ENCODE data around the gene MITF.

MITF gene

DNA sequence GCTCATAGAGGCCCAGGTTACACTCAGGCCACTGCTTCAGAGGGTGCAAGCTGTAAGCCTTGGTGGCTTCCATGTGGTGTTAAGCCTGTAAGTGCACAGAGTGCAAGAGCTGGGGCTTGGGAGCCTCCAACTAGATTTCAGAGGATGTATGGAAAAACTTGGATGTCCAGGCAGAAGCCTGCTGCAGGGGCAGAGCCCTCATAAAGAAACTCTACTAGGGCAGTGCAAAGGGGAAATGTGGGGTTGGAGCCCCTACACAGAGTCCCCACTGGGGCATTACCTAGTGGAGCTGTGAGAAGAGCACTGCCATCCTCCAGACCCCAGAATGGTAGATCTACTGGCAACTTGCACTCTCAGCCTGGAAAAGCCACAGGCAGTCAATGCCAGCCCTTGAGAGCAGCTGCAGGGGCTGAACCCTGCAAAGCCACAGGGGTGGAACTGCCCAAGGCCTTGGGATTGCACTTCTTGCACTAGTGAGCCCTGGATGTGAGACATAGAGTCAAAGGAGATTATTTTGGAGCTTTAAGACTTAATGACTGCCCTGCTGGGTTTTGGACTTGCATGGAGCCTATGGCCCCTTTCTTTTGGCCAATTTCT is 14.0 kb downstream of the MITF start:
- DNase-seq (ENCODE audit: insufficient read length, low spot score): no peak
- FAIRE-seq: no peak

DNA sequence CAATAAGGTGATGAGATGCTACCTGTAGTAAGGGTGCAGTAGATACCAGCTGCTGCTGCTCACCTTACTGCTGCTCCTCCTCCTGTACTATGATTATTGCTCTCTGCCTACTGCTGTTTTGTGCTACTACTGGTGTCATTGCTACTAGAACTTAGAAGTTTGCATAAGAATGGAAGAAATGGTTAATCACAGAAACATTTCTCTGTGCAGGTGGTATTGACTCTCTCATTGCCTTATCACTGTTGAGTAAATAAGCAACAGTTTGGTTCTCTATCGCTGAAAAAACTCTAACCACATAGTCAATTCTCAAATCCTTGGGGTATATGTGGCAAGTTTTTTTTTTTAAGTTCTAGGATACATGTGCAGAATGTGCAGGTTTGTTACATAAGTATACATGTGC is 16.5 kb downstream of the MITF start:
- DNase-seq (ENCODE audit: insufficient read length, low spot score) (no peak), FAIRE-seq (no peak)

DNA sequence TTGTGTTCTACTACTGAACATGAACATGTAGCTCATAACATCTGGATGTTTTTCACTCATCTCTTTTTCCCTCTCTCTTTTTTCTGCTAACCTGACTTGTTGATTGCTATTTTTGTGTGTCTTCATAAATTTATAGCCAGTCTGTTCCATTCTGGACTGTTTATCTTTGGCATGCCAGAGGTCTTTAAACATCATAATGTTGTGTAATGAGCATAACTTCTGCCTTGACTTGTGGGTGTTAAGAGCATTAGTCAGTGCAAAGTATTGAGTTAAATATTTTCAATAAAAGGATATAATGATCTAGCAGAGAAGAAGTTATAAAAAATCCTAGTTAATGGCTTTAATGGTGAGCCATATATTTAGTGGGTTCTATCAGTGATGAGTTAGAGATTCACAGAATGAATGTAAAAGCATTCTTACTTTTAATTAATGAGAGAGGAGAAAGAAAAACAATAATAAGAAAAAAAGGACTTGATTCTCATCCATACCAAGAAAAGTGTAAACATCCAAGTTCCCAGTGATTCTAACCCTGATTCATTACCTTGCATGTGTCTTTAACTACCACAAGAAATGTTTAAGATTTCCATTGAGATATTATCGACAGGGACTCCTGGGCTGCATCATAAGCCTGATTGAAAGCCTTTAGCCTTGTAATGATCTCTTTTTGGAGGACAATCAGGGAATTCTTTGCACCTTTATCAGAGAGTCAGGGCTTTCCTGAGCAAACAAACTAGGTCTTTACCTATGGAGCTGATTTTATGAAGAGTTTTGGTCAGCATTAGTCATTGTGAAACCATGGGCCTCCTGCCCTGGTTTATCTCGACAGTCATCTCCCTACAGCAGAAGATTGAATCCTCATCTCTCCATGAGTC is 22.9 kb downstream of the MITF start:
- no peak for FAIRE-seq
- no peak for DNase-seq (ENCODE audit: insufficient read length, low spot score)

GRCh38 chr3:69762768-69763229 is 23.5 kb downstream of the MITF start:
- DNase-seq (ENCODE audit: insufficient read length, low spot score) (no peak), FAIRE-seq (no peak)

GRCh38 chr3:69763458-69763857 is 24.2 kb downstream of the MITF start:
- DNase-seq (ENCODE audit: insufficient read length, low spot score): no peak
- no peak for FAIRE-seq

DNA sequence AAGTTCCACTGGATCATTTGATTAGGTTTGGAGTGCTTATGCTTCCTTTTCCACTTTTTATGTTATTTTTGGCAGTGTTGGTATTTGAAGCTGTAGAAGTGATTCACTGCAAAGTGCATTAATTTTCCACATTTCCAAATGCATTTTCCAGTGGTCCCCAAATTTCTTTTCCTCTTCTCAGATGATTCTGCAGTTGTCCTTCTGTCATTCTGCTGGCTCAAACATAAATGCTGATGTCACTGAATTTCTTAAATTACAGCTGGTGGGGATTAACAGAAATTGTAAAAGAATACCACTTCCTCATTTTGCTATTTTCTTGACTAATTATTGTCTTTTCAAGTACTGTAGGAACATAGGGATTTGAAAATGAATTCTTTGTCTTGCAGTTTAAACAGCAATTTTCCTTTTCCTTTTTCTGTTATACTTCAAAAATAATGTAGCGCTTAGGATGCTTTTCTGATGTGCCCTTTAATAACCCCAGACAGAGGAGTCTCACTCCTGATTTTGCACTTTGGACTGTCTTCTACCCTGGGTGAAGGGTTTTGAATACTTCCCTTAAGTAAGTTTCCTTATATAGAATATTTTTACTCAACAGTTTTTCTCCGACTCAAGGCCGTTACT is 25.0 kb downstream of the MITF start:
- FAIRE-seq (no peak), DNase-seq (ENCODE audit: insufficient read length, low spot score) (no peak)

DNA sequence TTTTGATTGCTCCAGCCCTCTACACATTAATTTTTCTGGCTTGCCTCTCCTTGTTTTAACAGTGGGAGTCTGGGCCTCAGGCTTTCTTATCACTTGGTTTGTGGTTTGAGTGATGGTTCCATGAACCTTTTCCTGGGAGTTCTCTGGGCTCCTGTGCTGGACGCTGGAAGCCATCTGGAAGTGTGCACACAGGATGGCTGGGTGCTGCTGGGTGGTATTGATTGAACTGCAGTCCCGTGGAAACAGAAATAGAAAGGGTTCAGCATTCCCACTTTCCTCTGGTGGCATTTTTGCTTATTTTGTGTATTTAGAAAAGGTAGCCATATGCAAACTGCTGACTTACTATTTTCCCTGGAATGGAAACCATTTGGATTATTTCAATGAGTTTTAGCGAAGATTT is 25.6 kb downstream of the MITF start:
- no peak for FAIRE-seq
- DNase-seq (ENCODE audit: insufficient read length, low spot score): no peak

DNA sequence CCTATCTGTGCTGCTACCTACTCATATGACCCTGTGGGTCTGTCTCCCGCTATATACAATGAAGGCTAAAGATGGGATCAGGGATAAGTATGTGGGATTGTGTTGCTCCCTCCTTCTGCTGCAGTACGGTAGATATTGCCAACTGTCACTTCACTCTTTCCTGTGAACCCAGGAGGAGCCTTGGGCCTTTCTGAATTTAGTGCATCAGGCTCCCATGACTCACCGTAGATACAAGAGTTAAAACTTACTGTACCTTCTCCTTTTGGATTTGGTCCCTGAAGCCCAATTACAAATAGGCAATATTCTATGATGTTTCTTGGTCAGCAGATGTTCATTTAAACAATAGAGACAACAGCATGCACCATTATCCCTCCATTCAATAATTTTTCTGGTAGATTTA is 27.4 kb downstream of the MITF start:
- DNase-seq (ENCODE audit: insufficient read length, low spot score): no peak
- no peak for FAIRE-seq

DNA sequence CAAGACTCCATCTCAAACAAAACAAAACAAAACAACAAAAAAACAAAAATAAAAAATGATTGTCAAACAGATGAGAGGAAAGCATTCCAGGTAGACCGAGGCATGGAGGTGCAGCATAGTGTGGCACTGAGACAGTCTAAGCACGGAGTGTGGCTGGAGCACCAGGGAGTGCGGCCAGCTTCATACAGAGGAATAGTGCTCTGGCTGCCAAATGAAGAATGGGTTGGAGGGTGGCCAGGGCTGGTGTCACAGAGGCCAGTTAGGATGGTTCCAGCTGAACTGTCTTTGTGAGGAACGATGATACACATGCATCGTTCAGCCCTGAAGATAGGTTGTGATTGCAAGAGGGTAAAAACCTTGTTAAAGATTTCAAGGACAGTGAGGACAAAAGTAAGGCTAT is 28.3 kb downstream of the MITF start:
- FAIRE-seq: no peak

GRCh38 chr3:69768438-69768837 is 29.2 kb downstream of the MITF start:
- no peak for FAIRE-seq
- no peak for DNase-seq (ENCODE audit: insufficient read length, low spot score)

More for the DNA sequence above, 28.3 kb downstream of the MITF start:
- DNase-seq (ENCODE audit: insufficient read length, low spot score): no peak

DNA sequence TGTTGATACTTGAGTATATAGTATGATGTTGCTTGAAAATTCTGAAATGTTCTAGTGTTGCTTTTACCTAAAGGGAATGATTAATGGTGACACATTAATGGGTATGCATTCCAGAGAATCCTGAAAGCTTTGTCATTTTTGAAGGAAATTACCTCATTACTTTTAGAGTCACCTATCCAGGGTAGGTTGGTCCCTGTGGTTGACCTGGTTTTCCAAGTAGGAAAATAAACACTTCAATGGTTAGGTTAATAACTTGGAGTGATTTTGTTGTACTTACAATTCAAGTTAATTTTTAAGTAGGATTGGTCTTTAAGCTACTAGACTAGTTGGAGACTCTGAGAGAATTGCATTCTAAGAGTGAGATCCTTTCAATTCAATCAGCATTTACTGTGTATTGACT is 31.0 kb downstream of the MITF start:
- FAIRE-seq (no peak), DNase-seq (ENCODE audit: insufficient read length, low spot score) (no peak)

DNA sequence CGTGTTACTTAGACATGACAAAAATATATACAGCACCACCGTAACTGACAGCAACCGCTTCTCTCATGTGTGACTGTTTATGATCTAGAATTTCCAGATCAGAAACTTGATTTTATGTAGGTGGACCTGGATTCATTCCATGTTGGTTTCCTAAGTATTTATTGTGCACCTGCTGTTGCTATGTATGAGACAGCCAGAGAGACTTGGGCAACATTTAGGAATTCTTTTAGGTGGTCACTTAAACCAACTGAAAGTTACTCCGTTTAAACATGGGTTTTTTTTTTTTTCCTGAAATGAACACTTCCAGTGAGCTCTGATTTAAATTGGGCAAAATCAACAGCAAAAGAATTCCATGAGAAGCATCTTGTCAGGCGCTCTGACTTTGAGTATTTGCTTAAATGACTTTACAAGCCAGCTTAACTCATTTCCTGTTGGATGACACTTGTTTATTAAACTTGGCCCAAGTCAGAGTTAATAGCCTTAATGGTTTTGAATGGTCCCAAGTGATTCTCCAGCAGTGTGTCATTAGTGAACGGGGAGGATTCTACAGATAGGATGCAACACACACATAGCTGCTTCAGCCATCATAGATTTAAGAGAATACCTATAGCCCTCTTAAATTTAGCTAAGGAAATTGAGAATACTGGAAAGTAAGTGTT is 31.8 kb downstream of the MITF start:
- DNase-seq (ENCODE audit: insufficient read length, low spot score) (no peak), FAIRE-seq (no peak)

GRCh38 chr3:69772152-69772867 is 33.0 kb downstream of the MITF start:
- no peak for DNase-seq (ENCODE audit: insufficient read length, low spot score)
- FAIRE-seq: no peak

- DNase-seq (ENCODE audit: insufficient read length, low spot score) (no peak), FAIRE-seq (no peak)
These were observed 34.8 kb downstream of the MITF start for GRCh38 chr3:69774029-69774428.

- DNase-seq (ENCODE audit: insufficient read length, low spot score) (no peak), FAIRE-seq (no peak)
These were observed 36.5 kb downstream of the MITF start for GRCh38 chr3:69775751-69776150.

DNA sequence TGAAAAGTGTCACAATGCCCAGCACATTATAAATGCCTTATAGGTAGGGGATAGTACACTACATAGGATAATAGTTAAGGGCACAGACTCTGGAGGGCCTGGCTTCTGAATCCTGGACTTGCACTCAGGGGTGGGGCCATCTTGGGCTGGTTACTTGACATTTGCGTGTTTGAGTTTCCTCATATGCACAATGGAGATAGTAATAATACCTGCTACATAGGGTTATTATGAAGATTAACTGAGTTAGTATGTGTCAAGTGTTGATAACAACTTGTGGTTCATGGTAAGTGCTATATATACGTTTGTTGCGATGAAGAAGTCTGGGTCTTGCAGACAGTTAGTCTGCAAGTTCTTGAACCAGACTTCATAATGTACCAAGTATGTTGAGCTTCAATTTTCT is 37.0 kb downstream of the MITF start:
- FAIRE-seq (no peak), DNase-seq (ENCODE audit: insufficient read length, low spot score) (no peak)

DNA sequence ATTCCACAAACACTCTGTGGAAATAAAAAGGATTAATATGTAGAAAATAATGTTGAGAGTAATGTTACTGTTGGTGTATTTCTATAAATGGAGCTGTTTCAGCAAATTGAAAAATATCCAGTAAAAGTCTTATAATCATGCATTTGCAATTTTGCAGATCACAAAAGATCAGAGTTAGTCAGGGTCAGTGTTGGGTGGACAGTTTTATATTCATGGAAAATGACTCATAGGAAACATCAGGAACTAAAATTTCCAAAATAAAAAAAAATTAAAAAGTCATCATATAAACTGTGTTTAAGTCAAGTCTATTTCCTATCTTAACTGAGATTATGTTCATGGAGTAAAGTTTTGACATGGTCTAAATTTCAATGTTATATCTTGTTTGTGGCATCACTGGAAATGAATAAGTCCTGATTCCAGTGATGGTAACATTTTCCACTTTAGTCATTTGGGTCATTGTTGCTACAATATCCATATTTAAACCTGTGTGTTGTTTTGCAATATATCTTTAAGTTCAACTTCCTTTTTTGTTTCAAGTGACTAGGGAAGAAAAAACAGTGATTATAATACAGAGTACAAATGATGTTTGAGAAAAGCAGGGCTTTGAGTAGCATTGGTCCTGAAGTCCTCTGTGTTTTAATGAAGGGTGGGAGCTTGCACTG is 37.8 kb downstream of the MITF start:
- DNase-seq (ENCODE audit: insufficient read length, low spot score) (no peak), FAIRE-seq (no peak)

GRCh38 chr3:69777582-69777967 is 38.3 kb downstream of the MITF start:
- DNase-seq (ENCODE audit: insufficient read length, low spot score): no peak
- FAIRE-seq: no peak

DNA sequence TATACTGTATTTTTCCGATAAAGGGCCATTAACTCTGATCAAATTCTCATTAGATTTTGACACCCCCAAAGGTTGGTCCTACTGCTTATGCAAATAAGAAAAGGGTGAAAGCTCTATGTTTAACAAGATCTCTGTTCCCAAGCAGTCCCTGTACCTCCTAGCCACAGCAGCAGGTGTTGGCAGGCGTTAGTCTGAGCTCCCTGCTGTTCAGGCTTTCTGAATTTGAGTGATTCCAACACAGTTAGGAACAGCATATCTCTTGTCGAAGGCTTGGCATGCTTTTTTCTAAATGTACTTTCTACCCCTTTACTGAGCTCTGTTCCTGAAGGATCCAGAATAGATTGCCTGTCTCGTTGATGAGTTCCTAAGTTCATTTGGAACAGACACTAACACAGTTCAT is 42.3 kb downstream of the MITF start:
- no peak for FAIRE-seq
- DNase-seq (ENCODE audit: insufficient read length, low spot score): no peak

- no peak for DNase-seq (ENCODE audit: insufficient read length, low spot score)
- no peak for FAIRE-seq
These were observed 45.8 kb downstream of the MITF start for GRCh38 chr3:69784954-69785514.
